Stimulated activated CD4-positive, alpha-beta T cell treated with anti-CD3 and anti-CD28 coated beads, Interleukin-4, amount 100 ng/mL, for 1 hour (primary cell): ENCODE results near the gene POLR1E.

Source experiments
- DNase-seq: peaks from one replicate; pipeline ENCODE4 v3.0.0-alpha.2; 2020

The POLR1E gene

DNA sequence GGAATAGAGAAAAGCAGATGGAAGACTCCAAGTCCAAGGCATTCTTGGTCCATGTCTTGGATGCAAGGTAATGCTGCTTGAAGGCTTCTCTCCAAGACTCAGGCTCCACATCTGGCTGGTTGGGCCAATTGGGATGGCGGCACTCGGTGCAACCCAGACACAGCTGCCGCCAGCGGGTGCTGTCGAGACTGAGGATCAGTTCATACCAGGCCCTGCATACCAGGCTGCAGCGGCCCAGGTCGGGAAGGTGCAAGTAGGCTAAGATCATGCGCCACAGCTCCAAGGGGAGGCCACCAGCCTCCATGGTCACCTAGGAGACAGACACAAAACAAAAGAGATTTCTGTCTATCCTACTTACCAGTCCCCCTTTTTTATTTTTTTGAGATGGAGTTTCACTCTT lies 55.7 kb downstream of the POLR1E start:
- DNase-seq: no peak

DNA sequence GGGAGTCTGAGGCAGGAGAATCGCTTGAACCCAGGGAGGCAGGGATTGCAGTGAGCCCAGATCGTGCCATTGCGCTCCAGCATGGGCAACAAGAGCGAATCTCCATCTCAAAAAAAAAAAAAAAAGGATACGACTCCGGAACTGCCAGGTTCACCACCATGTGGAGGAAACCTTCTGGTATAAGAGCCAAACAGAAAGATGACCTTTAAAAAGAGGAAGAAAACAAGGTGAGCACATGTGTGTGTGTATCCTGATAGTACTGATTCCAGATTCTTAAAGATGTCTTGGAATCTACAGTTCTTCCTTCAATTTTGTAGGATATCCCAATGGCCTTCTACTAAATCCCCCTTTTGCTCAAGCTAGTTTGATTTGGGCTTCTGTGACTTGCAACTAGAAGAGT lies 56.7 kb downstream of the POLR1E start:
- no peak for DNase-seq

DNA sequence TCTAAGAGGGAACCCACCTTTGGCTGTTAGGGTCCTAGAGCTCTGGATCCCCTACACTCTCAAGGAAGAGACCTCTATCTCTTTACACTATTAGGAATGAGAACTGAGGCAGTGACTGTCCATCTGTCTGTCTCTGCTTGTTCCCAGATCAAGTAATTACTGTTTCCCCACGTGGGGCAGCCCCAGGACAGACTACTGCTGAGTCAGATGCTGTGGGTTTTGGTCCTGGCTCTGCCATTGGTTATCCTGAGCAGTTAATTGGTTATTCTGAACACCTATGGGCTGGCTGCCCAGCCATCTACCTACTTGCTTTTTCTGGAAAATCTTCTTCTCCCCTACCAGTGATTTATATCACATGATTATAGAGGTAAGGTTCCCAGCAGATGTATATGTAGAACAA lies 57.1 kb downstream of the POLR1E start:
- DNase-seq: no peak

DNA sequence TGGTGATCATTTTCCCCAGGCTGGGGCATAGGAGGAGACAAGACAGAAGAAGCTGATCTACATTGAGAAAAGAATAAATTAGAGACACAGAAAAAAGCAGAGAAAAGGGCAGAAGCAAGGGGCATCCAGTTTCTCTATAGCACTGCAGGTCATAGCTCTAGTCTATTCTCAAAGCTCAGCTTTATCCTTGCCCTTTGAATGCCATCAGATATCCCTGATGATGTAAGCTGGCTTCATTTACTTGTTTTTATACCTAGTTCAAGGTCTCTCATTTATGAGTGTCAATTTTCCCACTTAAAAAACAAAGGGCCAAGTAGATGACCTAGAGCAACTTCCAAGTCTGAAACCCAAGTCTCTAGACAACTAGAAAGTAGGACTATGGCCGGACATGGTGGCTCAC lies 57.7 kb downstream of the POLR1E start:
- DNase-seq: no peak

DNA sequence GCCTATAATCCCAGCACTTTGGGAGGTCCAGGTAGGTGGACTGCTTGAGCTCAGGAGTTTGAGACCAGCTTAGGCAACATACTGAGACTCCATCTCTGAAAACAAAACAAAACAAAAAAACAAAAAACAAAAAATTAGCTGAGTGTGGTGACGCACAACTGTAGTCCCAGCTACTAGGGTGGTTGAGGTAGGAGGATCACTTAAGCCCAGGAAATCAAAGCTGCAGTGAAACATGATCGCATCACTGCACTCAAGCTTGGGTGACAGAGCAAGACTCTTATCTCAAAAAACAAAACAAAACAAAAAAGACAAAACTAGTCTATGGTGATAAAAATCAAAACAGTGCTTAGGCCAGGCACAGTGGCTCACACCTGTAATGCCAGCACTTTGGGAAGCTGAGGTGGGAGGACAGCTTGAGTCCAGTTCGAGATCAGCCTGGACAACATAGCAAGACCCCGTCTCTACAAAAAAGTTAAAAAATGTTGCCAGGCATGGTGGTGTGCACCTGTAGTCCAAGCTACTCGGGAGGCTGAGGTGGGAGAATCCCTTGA lies 61.7 kb downstream of the POLR1E start:
- DNase-seq: no peak

DNA sequence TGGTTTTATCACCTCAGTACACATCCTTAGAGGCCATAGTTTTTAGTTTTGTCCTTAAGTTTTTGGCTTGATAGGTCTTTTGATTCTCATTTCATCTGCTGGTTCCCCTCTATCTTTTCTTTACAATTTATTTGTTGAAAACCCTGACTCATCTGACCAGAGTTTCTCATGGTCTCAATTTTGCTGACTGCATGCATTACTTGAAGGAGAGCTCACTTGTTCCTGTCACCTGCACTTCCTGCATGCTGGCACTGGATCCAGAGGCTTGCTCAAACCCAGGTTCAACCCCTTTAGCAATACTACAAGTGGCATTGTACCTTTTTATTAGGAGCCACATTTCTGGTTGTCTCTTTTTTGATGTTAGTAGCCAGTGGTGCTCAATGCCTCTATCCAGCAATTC lies 63.8 kb downstream of the POLR1E start:
- DNase-seq: no peak

DNA sequence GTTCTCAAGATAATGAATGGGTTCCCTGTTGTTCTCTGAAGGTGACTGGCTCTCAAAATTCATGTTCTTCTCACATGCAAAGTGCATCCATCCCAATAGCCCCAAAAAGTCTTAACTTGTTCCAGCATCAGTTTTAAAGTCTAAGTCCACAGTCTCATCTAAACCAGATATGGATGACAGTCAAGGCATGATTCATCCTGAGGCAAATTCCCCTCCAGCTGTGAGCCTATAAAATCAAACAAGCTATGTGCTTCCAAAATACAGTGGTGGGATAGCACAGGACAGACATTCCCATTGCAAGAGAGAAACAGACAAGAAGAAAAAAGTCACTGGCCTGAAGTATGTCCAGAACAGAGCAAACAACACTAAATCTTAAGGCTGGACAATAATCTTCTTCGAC lies 65.0 kb downstream of the POLR1E start:
- DNase-seq: no peak

DNA sequence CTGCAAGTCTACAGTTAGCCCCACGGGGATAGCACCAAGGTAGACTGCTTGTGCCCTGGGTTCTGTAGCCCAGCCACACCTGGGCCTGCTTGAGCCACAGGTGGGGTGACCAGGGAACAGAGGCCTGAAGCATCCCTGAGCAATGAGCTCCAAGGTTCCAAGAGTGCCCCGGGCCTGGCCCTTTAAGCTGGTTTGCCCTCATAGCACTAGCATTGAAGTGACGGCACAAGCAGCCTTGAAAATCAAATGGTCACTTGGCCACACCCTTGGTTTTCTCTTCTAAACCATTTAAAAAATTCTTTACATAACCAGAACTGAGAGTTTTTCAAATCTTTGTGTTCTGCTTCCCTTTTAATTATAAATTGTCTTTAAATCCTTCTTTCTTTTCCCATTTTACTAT lies 65.7 kb downstream of the POLR1E start:
- no peak for DNase-seq

DNA sequence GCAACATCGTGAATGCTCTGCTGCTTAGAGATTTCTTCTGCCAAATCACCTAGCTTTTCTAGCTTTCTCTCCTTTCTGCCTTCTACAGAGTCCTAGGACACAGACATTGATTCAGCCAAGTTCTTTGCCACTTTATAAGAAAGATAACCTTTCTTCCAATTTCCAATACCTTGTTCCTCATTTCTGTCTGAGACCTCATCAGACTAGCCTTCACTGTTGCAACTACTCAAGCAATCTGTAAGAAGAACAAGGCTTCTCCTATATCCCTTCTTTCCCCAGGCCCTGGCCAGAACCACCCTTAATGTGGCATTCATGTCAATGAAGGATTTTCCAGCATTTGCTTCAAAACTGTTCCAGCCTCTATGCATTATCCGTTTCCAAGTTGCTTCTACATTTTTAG lies 66.1 kb downstream of the POLR1E start:
- no peak for DNase-seq
